SK-N-DZ (cell line): ENCODE measurements around the gene CD19. TPM values are rescaled to one million over a fixed set of nuclear protein-coding genes. Genes with fewer than 3 reads are reported as not detected.
"Not testable (repeated sequence)": the region's sequence is repeated elsewhere in the genome, so short reads cannot be mapped to it uniquely, and the experiment has no call there.

Experiments used
- DNase-seq: peaks from one replicate; pipeline ENCODE4 v3.0.0-alpha.2; 2015; ENCODE audit warnings: low spot score
- polyA plus RNA-seq, 2 experiments: library from polyadenylated mRNA; depleted of rRNA; stranded (reverse); fragments of >200 nt; gene quantifications; 2 replicates each; pipeline ENCODE4 v1.2.3, GENCODE V29; 2014

Gene CD19
- polyA plus RNA-seq (2014; cell fraction: cytosol; rRNA removed), result not detected in 2 replicates
- polyA plus RNA-seq (2014; cell fraction: nucleus; rRNA removed), result 0.12 and 0.32 TPM in 2 replicates

DNA sequence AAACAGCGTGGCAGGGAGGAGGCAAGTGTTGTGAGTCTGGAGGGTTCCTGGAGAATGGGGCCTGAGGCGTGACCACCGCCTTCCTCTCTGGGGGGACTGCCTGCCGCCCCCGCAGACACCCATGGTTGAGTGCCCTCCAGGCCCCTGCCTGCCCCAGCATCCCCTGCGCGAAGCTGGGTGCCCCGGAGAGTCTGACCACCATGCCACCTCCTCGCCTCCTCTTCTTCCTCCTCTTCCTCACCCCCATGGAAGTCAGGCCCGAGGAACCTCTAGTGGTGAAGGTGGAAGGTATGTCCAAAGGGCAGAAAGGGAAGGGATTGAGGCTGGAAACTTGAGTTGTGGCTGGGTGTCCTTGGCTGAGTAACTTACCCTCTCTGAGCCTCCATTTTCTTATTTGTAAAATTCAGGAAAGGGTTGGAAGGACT is at the start of gene CD19:
Gene CD19 (plus strand): TSS at position 171 of the 425 bp plus-strand sequence. CDS start 30 bp downstream, at position 201.
- DNase-seq, result no peak

DNA sequence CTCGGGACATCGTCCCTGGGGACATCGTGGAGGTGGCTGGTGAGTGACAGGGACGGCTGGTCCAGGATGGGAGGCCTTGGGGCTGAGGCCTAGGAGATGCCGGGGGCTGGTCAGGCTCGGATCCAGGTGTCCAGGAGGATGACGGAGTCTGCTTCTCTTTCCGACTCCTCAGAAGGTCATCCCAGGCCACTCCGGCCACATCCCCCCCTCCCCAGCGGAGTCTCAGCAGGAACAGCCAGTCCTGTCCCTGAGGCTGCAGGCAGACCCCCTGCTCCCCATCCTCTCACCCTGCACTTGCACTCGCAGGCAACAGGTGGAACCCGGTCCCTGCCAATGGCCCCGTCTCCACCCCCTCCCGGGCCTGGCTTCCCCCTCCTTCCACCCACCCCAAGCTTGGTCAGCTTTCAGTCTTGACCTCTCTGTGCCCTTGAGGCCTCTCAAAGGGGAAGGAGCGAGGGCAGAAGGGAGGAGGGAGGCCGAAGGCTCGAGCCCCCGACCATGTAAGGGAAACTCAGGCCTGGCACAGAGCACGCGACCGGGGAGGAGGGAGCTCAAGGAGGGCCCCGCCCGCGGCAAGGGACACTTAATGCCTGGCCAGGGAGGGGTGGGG is 49.1 kb upstream of the CD19 start:
- DNase-seq, result peak; percentile 50

DNA sequence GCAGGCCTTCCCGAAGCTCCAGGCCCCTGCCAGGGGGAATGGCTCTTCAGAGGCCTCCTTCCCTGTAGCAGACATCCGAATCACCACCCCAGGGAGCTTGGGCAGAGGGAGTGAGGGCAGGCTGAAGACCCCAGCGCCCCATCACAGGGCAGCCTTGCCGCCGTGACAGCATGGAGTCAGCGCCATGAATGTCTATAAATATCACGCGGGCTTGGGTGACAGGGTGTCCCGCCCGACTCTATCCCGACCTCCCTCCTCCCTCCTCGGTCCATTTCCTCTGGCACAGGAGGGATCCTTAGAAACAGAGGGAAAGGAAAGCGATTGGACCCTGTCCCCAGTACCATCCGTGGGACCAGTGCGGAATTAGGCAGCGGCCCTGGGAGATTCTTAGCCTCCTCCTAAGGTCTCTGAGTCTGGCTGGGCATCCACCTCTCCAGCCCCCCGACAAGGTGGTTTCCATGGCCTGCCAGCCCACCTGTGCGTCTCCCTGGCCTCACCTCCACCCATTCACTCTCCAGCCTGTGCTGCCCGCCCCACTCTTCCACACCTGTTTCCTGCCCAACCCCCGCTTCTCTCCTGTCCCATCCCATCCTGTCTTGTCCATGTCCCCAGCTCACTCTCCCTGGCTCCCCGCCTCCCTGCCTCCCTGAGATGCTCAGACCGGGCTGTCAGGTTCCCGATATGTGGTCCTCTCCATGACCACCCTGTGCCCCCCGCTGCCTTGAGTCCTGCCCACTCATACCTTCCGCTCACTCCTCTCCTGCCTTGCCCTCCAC is 48.4 kb upstream of the CD19 start:
- no peak for DNase-seq

DNA sequence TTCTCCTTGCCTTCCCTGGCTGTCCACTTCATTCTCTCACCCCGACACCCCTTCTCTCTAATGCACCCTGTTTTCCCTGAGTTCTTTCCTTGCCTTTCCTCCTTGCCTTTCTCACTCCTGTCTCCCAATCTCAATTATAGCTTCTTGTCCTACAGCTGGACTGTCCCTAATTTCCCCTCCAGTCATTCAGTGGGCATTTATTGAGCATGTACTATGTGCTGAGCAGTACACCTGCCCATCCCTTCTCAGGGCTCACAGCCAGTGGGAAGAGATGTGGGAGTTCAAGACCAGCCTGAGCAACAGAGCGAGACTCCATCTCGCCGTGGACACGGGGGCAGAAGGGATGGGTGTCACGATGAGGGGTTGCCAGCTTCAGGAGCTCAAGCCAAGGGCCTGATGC is 47.7 kb upstream of the CD19 start:
- DNase-seq, result no peak

DNA sequence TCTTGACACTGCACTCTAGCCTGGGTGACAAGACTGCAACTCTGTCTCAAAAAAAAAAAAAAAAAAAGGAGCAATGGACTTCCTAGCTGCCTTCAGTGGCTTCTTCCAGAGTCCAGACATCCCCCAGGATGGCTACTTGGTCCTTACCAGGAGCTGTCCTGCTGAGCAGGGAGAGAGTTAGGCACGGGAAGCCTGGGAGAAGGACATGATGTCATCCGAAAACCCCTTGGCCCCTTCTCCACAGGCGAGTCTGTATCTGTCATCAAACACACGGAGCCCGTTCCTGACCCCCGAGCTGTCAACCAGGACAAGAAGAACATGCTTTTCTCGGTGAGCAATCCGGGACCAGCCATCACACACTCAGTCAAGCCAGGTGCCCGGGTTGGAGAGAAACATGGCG is 44.8 kb upstream of the CD19 start:
- no peak for DNase-seq

DNA sequence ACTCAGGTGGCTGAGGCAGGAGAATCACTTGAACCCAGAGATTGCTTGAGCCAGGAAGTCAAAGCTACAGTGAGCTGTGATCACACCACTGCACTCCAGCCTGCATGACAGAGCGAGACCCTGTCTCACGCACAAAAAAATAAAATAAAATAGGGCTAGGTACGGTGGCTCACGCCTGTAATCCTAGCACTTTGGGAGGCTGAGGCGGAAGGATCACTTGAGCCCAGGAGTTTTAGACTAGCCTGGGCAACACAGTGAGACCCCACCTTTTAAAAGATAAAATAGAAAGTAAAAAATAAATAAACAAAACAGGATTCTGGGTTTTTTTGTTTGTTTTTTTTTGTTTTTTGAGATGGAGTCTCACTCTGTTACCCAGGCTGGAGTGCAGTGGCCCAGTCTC is 41.4 kb upstream of the CD19 start:
- not testable (repeated sequence) for DNase-seq

DNA sequence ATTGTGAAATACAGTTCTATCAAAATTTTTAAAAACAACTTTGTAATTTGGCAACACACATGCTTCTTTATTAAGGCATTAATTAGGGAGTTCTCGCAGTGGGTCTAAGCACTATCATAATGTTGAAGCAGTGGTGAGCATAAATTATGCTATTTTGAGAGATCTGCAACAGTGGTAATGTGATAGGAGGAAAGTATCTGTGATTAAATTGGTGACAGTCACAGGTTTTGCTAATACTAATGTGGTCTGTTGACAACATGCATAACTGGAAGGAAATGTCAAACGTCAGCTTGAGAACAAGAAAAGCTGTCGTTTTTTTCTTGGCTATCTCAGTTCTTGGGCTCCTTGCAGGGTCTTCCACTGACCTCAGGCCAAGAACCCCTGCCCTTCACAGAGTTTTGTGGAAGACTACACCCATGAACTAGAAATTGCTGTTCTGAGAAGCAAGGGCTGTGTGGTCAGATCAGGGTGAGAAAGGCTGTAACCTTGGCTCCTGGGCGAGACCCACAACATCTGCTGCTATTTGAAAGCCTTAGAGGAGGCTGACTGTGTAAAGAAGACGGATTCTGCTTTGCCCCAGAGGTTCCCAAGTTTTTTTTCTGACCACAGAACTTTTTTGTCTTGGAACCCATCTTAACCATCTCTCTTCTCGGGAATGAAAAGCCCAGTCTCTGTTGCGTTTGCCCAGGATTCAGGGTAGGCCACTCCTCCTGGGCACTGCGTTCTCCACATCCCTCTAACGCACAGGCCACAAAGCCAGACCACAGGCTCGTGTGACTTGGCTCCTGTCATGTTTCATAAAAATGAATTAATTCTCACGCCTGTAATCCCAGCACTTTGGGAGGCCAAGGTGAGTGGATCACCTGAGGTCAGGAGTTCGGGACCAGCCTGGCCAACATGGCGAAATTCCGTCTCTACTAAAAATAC is 39.5 kb upstream of the CD19 start:
- DNase-seq, result no peak

DNA sequence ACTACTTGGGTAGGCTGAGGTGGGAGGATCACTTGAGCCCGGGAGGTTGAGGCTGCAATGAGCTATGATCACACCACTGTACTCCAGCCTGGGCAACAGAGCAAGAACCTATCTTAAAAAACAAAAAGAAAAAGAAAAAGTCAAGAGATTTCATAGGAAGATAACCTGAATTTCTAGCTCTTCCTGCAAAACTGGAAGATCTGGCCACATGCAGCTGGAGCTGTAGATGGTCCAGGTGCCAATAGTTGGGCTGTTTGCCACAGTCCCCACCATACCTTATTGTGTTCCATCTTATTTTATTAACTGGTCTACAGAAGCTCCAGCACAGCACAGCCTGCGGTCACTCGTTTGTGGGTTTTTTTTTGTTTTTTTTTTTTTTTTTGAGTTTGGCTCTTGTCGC is 38.5 kb upstream of the CD19 start:
- DNase-seq, result no peak

DNA sequence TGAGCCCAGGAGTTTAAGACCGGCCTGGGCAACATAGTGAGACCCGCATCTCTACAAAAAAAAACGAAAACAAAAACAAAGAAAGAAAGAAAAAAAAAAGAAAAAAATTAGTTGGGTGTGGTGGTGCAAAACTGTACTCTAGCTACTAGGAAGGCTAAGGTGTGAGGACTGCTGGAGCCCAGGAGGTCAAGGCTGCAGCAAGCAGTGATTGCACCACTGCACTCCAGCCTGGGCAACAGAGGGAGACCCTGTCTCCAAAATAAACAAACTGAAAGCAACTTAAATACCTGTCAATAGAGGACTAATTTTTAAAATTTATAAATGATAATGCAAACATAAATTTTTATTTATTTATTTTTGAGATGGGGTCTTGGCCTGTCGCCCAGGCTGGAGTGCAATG is 36.2 kb upstream of the CD19 start:
- no peak for DNase-seq

DNA sequence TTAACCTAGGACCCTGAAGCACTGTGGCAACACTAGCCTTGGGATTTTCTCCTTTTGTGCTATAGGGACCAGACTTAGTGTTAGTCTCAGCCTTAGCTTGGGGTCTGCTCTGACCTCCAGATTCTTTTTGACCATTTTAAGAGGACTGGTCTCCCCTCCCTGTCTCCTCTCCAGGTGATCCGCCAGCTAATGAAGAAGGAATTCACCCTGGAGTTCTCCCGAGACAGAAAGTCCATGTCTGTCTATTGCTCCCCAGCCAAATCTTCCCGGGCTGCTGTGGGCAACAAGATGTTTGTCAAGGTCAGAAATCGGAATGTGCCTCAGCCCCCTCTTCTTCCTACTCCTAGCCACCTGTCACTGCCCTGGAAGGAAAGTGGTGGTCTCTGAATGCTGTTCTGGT is 33.9 kb upstream of the CD19 start:
- DNase-seq, result no peak

DNA sequence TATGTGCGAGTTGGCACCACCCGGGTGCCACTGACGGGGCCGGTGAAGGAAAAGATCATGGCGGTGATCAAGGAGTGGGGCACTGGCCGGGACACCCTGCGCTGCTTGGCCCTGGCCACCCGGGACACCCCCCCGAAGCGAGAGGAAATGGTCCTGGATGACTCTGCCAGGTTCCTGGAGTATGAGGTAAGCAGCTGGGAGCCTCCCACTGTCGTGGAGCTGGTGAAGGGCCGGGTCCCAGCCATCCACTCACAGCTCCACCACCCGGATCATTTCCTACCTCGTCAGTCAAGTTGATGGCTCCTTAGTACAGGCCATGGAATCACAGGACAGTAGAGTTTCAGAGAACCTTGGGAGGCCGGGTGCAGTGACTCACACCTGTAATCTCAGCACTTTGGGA is 33.5 kb upstream of the CD19 start:
- DNase-seq, result no peak

DNA sequence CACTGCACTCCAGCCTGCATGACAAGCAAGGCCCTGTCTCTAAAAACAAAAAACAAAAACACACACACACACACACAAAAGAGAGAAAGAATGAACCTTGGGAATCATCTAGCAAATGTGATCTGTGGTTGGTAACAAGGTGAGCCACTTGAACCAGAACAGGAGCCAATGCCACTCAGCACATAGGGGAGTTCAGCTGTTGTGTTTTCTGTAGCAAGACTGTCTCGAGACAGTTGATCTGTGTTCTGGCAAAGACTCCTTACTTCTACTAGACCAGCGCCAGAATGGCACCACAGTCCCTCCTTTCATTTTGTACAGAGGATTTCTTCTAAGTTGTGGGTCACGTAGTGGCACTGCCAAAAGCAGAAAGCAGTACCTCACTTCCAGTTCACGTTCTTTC is 32.8 kb upstream of the CD19 start:
- DNase-seq, result no peak

DNA sequence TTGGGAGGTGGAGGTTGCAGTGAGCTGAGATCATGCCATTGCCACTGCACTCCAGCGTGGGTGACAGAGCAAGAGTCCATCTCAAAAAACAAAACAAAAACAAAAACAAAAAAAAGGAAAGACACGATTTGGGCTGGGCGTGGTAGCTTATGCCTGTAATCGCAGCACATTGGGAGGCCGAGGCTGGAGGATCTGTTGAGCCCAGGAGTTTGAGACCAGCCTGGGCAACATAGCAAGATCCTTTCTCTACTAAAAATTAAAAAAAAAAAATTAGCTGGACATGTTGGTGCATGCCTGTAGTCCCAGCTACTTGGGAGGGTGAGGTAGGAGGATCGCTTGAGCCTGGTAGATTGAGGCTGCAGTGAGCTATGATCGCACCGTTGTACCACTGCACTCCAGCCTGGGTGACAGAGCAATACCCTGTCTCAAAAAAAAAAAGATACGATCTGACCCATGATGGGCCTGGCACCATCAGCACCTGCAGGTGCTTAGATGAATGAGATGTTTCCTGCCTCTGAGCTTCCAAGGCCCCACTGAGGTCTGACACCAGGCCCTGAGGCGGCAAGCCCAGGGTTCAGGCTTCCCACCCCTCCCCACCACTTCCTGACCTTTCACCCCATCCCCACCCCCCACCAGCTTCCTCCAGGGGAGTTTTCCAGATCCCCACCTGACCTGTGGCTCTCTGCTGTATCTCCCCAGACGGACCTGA is 31.7 kb upstream of the CD19 start:
- no peak for DNase-seq

DNA sequence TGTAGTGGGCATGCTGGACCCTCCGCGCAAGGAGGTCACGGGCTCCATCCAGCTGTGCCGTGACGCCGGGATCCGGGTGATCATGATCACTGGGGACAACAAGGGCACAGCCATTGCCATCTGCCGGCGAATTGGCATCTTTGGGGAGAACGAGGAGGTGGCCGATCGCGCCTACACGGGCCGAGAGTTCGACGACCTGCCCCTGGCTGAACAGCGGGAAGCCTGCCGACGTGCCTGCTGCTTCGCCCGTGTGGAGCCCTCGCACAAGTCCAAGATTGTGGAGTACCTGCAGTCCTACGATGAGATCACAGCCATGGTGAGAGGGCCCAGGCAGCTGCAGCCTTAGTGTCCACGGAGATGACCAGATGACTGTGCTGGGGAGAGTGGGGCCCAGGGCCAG is 31.2 kb upstream of the CD19 start:
- DNase-seq, result no peak

DNA sequence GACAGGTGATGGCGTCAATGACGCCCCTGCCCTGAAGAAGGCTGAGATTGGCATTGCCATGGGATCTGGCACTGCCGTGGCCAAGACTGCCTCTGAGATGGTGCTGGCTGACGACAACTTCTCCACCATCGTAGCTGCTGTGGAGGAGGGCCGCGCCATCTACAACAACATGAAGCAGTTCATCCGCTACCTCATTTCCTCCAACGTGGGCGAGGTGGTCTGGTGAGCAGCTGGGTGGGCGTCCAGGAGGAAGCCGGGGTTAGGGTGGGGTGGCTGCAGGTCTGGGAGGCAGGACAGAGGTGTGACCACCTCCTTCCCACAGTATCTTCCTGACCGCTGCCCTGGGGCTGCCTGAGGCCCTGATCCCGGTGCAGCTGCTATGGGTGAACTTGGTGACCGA is 29.9 kb upstream of the CD19 start:
- no peak for DNase-seq

DNA sequence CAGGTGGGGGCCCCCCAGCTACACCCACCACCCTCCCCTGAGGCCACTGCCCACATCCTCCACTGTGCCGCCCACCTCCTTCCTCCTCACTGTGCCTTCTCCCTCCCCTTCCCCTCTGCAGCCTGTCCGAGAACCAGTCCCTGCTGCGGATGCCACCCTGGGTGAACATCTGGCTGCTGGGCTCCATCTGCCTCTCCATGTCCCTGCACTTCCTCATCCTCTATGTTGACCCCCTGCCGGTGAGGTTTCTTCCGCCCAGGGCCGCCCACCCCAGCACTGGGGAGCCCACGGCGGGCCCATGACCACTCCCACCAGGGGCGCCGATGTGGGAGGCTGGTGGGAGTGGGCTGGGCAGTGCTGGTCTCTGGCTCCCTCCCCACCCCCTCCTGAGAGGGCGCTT is 28.9 kb upstream of the CD19 start:
- no peak for DNase-seq

DNA sequence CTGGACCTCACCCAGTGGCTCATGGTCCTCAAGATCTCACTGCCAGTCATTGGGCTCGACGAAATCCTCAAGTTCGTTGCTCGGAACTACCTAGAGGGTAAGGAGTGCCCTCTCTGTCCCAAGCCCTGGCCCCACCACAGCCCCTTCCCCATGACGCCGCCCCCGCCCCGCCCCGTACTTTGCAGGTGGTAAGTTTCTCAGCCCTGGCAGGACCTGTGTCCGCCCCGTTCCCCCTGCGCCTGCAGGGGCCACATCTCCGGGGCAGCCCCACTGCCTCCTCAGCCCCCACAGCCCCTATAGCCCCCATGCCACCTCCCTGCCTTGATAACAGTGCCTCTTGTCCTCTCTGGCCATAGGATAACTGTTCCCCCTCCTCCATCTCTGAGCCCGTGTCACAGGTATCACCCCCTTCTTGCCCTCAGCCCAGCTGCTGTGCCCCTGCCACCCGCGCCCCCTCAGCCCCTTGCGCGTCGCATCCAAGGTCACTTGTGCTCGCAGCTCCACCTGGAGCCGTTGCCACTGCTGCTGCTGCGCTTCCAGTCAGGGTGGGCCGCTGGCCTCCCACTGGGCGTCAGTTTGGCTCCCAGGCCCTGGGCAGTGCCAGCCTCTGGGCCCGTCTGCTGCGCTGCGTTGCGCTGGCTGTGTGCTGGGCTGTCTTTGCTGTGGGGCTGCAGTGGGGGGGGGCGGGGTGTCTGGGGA is 28.3 kb upstream of the CD19 start:
- DNase-seq, result no peak

DNA sequence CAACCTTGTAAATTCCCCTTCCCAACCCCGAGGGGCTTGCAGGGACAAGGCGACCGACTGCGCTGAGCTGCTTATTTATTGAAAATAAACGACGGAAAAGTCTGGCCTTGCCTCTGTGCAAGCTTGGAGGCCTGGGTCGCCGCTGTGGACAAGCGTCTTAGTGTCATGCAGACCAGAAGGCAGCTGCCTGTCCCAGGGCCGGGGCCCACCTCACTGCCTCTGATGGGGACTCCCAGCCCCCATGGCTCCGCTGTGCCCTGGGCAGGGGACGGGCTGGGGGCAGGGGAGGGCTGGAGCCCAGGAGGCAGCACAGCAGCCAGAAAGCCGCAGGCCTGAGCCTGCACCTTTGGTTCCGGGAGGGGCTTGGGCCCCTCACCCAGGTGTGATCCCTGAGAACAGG is 27.4 kb upstream of the CD19 start:
- no peak for DNase-seq

DNA sequence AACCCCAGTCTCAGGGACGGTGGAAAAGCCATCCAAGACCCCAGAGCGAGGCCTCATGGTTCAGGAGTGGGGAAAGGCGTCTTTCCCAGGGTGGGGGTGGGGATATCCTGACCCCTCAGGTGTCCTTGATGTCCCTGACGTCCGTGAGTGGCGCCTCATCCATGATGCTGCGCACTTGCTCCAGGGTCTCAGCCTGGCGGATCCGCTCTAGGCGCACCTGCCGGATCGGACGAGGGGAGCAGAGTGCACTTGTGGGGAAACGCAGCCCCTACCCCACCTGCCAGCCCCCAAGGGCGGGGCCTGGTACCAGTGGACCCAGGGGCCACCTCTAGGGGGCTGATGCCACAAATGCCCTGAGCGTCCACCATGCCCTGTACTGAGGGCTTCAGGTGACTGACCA is 26.9 kb upstream of the CD19 start:
- no peak for DNase-seq

DNA sequence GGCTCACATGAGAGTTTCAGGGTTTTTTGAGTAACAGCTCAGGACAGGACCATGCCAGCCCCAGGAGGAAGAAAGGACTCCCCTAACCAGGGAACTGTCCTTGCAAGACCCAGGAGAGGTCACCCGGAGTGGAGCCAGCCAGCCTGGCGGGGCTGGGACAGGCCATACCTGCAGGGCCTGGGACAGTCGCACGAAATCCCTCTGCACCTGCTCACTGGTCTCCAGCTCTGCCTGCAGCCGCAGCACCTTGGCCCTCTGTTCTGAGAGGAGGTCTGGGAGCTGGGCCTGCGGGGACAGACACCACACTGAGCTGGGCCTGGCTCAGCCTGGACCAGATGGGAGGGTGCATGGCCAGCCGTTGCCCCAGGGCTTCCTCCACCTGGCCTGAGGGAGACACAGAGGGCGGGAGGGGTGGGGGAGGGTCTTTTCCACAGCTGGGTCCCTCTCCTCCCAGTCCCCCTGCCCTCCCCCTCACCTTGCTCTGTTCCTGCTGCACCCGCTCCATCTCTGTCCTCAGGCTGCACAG is 26.5 kb upstream of the CD19 start:
- DNase-seq, result peak; percentile 46
